ENCODE results near the gene SGSM2.

Gene SGSM2

GRCh38 chr17:2337544-2338314, 428 bp downstream of the SGSM2 start:
- peak; percentile 52 for DNase-seq

GRCh38 chr17:2338315-2338657, 985 bp downstream of the SGSM2 start:
- no peak for DNase-seq

- DNase-seq, result peak; percentile 71
These were observed 6.1 kb downstream of the SGSM2 start for GRCh38 chr17:2343421-2343820.

GRCh38 chr17:2344528-2344927, 7.2 kb downstream of the SGSM2 start:
- DNase-seq, result no peak

- DNase-seq, result no peak
These were observed 9.2 kb downstream of the SGSM2 start for GRCh38 chr17:2346475-2346874.

GRCh38 chr17:2347805-2348685, 10.7 kb downstream of the SGSM2 start:
- no peak for DNase-seq

- no peak for DNase-seq
These were observed 14.0 kb downstream of the SGSM2 start for GRCh38 chr17:2351269-2351668.

- DNase-seq, result no peak
These were observed 17.0 kb downstream of the SGSM2 start for GRCh38 chr17:2354311-2354710.

- no peak for DNase-seq
These were observed 19.9 kb downstream of the SGSM2 start for GRCh38 chr17:2357237-2357636.

GRCh38 chr17:2357931-2358434, 20.7 kb downstream of the SGSM2 start:
- no peak for DNase-seq

GRCh38 chr17:2361010-2361760, 23.9 kb downstream of the SGSM2 start:
- DNase-seq, result no peak

GRCh38 chr17:2362016-2362415, 24.7 kb downstream of the SGSM2 start:
- no peak for DNase-seq

GRCh38 chr17:2362416-2362815, 25.1 kb downstream of the SGSM2 start:
- no peak for DNase-seq

GRCh38 chr17:2362881-2363280, 25.6 kb downstream of the SGSM2 start:
- no peak for DNase-seq

GRCh38 chr17:2363318-2363717, 26.0 kb downstream of the SGSM2 start:
- no peak for DNase-seq

GRCh38 chr17:2363851-2364762, 26.8 kb downstream of the SGSM2 start:
- DNase-seq, result no peak

- no peak for DNase-seq
These were observed 27.4 kb downstream of the SGSM2 start for GRCh38 chr17:2364763-2365116.

GRCh38 chr17:2365132-2365531, 27.8 kb downstream of the SGSM2 start:
- DNase-seq, result no peak

GRCh38 chr17:2366747-2367494, 29.6 kb downstream of the SGSM2 start:
- no peak for DNase-seq

- no peak for DNase-seq
These were observed 31.1 kb downstream of the SGSM2 start for GRCh38 chr17:2368359-2368758.

GRCh38 chr17:2369039-2369438, 31.7 kb downstream of the SGSM2 start:
- no peak for DNase-seq

Data from activated CD8-positive, alpha-beta memory T cell treated with anti-CD3 and anti-CD28 coated beads, Interleukin-2, amount 50 U/mL, for 4 hours (primary cell).